Measurements from ENCODE around the gene DCAF10.

GRCh38 chr9:37775216-37775919 lies 25.2 kb upstream of the DCAF10 start:
- TF ChIP-seq EZH2 (IDR thresholded peaks at IDR 0.05; ENCODE audit: insufficient read depth, poor library complexity, severe bottlenecking) (no peak), EZH2phosphoT487 (IDR thresholded peaks at IDR 0.05; ENCODE audit: insufficient read depth, low read depth) (no peak)
